Lung (tissue), 12 donors: ENCODE results near the gene NPM3. TPM values are rescaled to one million over a fixed set of nuclear protein-coding genes. Genes with fewer than 3 reads are reported as not detected.

Experiments used
- ATAC-seq: fragments of 200-7000 bp; cut with Tn5 transposase; one replicate; pipeline ENCODE4 v1.9.1; 2020; ENCODE audit warnings: moderate number of reproducible peaks; ENCODE audit not compliant: insufficient read depth, low FRiP score
- DNase-seq, 3 donors: peaks; one replicate each; pipeline ENCODE4 v3.0.0-alpha.2; 2013 to 2017
- H3K27ac ChIP-seq, 2 donors: one replicate each; pipeline ENCODE4 v1.5.1; 2013; ENCODE audit warnings: mild to moderate bottlenecking in 2 of 2, moderate library complexity in 2 of 2, control low read depth in 1 of 2, inconsistent platforms in 1 of 2, low read depth in 1 of 2, low read length in 1 of 2
- H3K27me3 ChIP-seq, 3 donors: one replicate each; pipeline ENCODE4 v1.5.1; 2013; ENCODE audit warnings: low read length in 2 of 3; ENCODE audit not compliant: control insufficient read depth in 3 of 3, insufficient read depth in 3 of 3
- H3K36me3 ChIP-seq, 4 donors: one replicate each; pipeline ENCODE4 v1.5.1; 2013; ENCODE audit warnings: low read length in 4 of 4, mild to moderate bottlenecking in 1 of 4, moderate library complexity in 1 of 4; ENCODE audit not compliant: control insufficient read depth in 4 of 4, insufficient read depth in 4 of 4
- H3K4me1 ChIP-seq, 5 donors: one replicate each; pipeline ENCODE4 v1.5.1; 2013; ENCODE audit warnings: low read length in 5 of 5, mild to moderate bottlenecking in 2 of 5, moderate library complexity in 1 of 5; ENCODE audit not compliant: control insufficient read depth in 5 of 5, insufficient read depth in 5 of 5
- H3K4me3 ChIP-seq: one replicate; pipeline ENCODE4 v1.5.1; 2013; ENCODE audit warnings: mild to moderate bottlenecking, control low read depth, moderate library complexity
- H3K9ac ChIP-seq, 2 donors: one replicate each; pipeline ENCODE4 v1.5.1; 2013; ENCODE audit warnings: low read length in 2 of 2, control low read depth in 1 of 2; ENCODE audit not compliant: insufficient read depth in 1 of 2
- H3K9me3 ChIP-seq, 4 donors: one replicate each; pipeline ENCODE4 v1.5.1; 2013; ENCODE audit warnings: low read length in 3 of 4, mild to moderate bottlenecking in 1 of 4, moderate library complexity in 1 of 4; ENCODE audit not compliant: control insufficient read depth in 4 of 4, insufficient read depth in 3 of 4
- CTCF ChIP-seq: IDR thresholded peaks from 2 replicates; pipeline ENCODE4 v1.5.1; 2012; ENCODE audit warnings: mild to moderate bottlenecking; ENCODE audit errors: control extremely low read depth, extremely low read depth
- WGBS, 2 donors: extraction: QIAGEN DNeasy Blood & Tissue Kit; methylation state at CpG; one replicate each; pipeline ENCODE4 v1.1.7; 2013; 5-methylcytosine and 5-hydroxymethylcytosine counted together
- polyA plus RNA-seq, 2 donors: library from polyadenylated mRNA; stranded (reverse); fragments of 200-250 nt; gene quantifications; one replicate each; pipeline ENCODE4 v1.2.1, GENCODE V29; 2013
- total RNA-seq, 2 donors: library from RNA; depleted of rRNA in 1 of 2; stranded (reverse); fragments of >200 nt in 1 of 2; gene quantifications; one replicate each; pipeline ENCODE4 v1.2.1, GENCODE V29; 2014 to 2021
- donor health status: control.
- donor health status: control.
- donor health status: Bipolar disorder and iron deficiency.
- donor health status: healthy.
- donor health status: DM: yes; HTN: yes; CAD: no.

NPM3 gene
- total and polyA plus RNA-seq, 4 donors: 18.1 to 36.3 (median 24.2) TPM

GRCh38 chr10:101762736-101763135 lies 20.5 kb downstream of the NPM3 start:
- DNase-seq: no peak
- no peak for TF ChIP-seq CTCF

GRCh38 chr10:101761226-101761625 lies 22.0 kb downstream of the NPM3 start:
- no peak for TF ChIP-seq CTCF
- no peak for DNase-seq
- Histone ChIP-seq H3K27ac (no peak overlapping the region), H3K9me3 (no peaks in the 10 kb centered on the region), H3K36me3 (no peaks in the 10 kb centered on the region), H3K4me1 (no peaks in the 10 kb centered on the region), H3K27me3 (peaks cover 0 to 10% (median 5%) of the 10 kb centered on the region in 3 donors), H3K9ac (no peak overlapping the region), H3K4me3 (no peak overlapping the region)
- WGBS, 2 donors: 83 to 93% methylated on average over 9 of the region's 9 CpGs
- no peak for ATAC-seq

More at GRCh38 chr10:101762736-101763135, 20.5 kb downstream of the NPM3 start:
- Histone ChIP-seq H3K9ac (no peak overlapping the region), H3K9me3 (peaks cover 0 to 1% (median 0%) of the 10 kb centered on the region in 4 donors), H3K36me3 (no peaks in the 10 kb centered on the region), H3K4me3 (no peak overlapping the region), H3K27me3 (peaks cover 0 to 14% (median 5%) of the 10 kb centered on the region in 3 donors), H3K4me1 (peaks cover 0 to 9% (median 0%) of the 10 kb centered on the region in 5 donors), H3K27ac (no peak overlapping the region)
- no peak for ATAC-seq
- WGBS, 2 donors: 92 to 95% methylated on average over 5 of the region's 5 CpGs

- ATAC-seq (no peak), DNase-seq (no peak)
- 78 to 81% methylated on average over 3 of the region's 3 CpGs for WGBS, 2 donors
- no peaks in the 10 kb centered on the region for H3K9me3 ChIP-seq
- H3K27ac ChIP-seq: no peak overlapping the region
- H3K9ac ChIP-seq: no peak overlapping the region
- TF ChIP-seq CTCF: no peak
- no peaks in the 10 kb centered on the region for H3K4me1 ChIP-seq
- no peaks in the 10 kb centered on the region for H3K36me3 ChIP-seq
- H3K4me3 ChIP-seq: no peak overlapping the region
- H3K27me3 ChIP-seq: peaks cover 0 to 5% (median 5%) of the 10 kb centered on the region in 3 donors
These were observed 22.7 kb downstream of the NPM3 start for GRCh38 chr10:101760510-101760909.
